Thyroid gland (tissue), 4 donors: ENCODE data around the gene CTSH. TPM values are rescaled to one million over a fixed set of nuclear protein-coding genes. Genes with fewer than 3 reads are reported as not detected.

Source experiments
- DNase-seq, 2 donors: peaks; one replicate each; pipeline ENCODE4 v3.0.0-alpha.2; 2019
- H3K27ac ChIP-seq, 3 donors: fragments of 200-600 bp; sonication (generic); 1 replicate in 2 of 3; 2 replicates in 1 of 3; pipeline ENCODE4 v1.5.1; 2016 to 2019; ENCODE audit warnings: mild to moderate bottlenecking in 1 of 3, moderate library complexity in 1 of 3
- H3K27me3 ChIP-seq: fragments of 200-600 bp; sonication (generic); one replicate; pipeline ENCODE4 v1.5.1; 2019
- H3K36me3 ChIP-seq, 2 donors: fragments of 200-600 bp; sonication (generic); one replicate each; pipeline ENCODE4 v1.5.1; 2016 to 2019
- H3K4me1 ChIP-seq, 2 donors: fragments of 200-600 bp; sonication (generic); one replicate each; pipeline ENCODE4 v1.5.1; 2017 to 2019
- H3K4me3 ChIP-seq, 3 donors: fragments of 200-600 bp; sonication (generic); replicated peaks in 1 of 3; 1 replicate in 2 of 3; 2 replicates in 1 of 3; pipeline ENCODE4 v1.5.1; 2016; ENCODE audit warnings: mild to moderate bottlenecking in 1 of 3
- H3K9me3 ChIP-seq: fragments of 200-600 bp; sonication (generic); one replicate; pipeline ENCODE4 v1.5.1; 2017
- POLR2A ChIP-seq, 2 donors: fragments of 450-650 bp; IDR thresholded peaks; one replicate each; pipeline ENCODE4 v1.6.1; 2017; ENCODE audit warnings: antibody characterized with exemption in 2 of 2, mild to moderate bottlenecking in 2 of 2, moderate library complexity in 1 of 2
- WGBS, 2 donors: methylation state at CpG; one replicate each; pipeline ENCODE4 v1.1.5; 2017; 5-methylcytosine and 5-hydroxymethylcytosine counted together
- intact Hi-C: fragments of 100-400 bp; cut with DNase I; formaldehyde crosslinking; loops from one replicate; pipeline ENCODE4 v1.15.1; 2023
- total RNA-seq, 4 donors: library from RNA; depleted of rRNA; stranded (reverse); fragments of >200 nt; gene quantifications; one replicate each; pipeline ENCODE4 v1.2.3, GENCODE V29; 2016
- TF ChIP-seq, protein P1 (sequence below), 6 experiments: fragments of 200-600 bp in 3 of 6; fragments of 450-650 bp in 3 of 6; sonication (generic) in 3 of 6; IDR thresholded peaks; one replicate each; pipeline ENCODE4 v1.5.1; 2016 to 2019; ENCODE audit warnings: antibody characterized with exemption in 6 of 6, mild to moderate bottlenecking in 2 of 6, inconsistent platforms in 1 of 6, moderate library complexity in 1 of 6

The CTSH gene
- total RNA-seq, 4 donors from 2014 or later = 91.1 to 123 (median 110) TPM

GRCh38 chr15:78944202-78944625 lies 632 bp downstream of the CTSH start:
- no peaks in the 10 kb centered on the region for H3K36me3 ChIP-seq
- H3K27ac ChIP-seq = peak overlapping the region in 1 of 3 donors; percentile 43
- peak in 1 of 2 donors; percentile 20 for DNase-seq
- 37 to 47% methylated on average over 6 to 12 of the region's 12 CpGs for WGBS, 2 donors
- H3K4me3 ChIP-seq = peak overlapping the region in 2 of 3 donors; percentile 51 to 54
- no peaks in the 10 kb centered on the region for H3K27me3 ChIP-seq
- H3K9me3 ChIP-seq = no peaks in the 10 kb centered on the region
- no peak for TF ChIP-seq POLR2A (IDR thresholded peaks at IDR 0.05)
- TF ChIP-seq, protein P1, sequence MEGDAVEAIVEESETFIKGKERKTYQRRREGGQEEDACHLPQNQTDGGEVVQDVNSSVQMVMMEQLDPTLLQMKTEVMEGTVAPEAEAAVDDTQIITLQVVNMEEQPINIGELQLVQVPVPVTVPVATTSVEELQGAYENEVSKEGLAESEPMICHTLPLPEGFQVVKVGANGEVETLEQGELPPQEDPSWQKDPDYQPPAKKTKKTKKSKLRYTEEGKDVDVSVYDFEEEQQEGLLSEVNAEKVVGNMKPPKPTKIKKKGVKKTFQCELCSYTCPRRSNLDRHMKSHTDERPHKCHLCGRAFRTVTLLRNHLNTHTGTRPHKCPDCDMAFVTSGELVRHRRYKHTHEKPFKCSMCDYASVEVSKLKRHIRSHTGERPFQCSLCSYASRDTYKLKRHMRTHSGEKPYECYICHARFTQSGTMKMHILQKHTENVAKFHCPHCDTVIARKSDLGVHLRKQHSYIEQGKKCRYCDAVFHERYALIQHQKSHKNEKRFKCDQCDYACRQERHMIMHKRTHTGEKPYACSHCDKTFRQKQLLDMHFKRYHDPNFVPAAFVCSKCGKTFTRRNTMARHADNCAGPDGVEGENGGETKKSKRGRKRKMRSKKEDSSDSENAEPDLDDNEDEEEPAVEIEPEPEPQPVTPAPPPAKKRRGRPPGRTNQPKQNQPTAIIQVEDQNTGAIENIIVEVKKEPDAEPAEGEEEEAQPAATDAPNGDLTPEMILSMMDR (IDR thresholded peaks at IDR 0.05) = no peak
- intact Hi-C loops = no loop called here
- peaks cover 7 to 11% of the 10 kb centered on the region in 2 donors for H3K4me1 ChIP-seq

- no peaks in the 10 kb centered on the region for H3K27me3 ChIP-seq
- H3K4me1 ChIP-seq = peaks cover 7 to 11% of the 10 kb centered on the region in 2 donors
- H3K9me3 ChIP-seq = no peaks in the 10 kb centered on the region
- no peak for DNase-seq
- H3K27ac ChIP-seq = no peak overlapping the region
- intact Hi-C loops = no loop called here
- H3K36me3 ChIP-seq = no peaks in the 10 kb centered on the region
- 66 to 89% methylated on average over 7 of the region's 7 CpGs for WGBS, 2 donors
- H3K4me3 ChIP-seq = no peak overlapping the region
- TF ChIP-seq, protein P1 (IDR thresholded peaks at IDR 0.05) = no peak
- no peak for TF ChIP-seq POLR2A (IDR thresholded peaks at IDR 0.05)
Observed at GRCh38 chr15:78943692-78944091, 1.2 kb downstream of the CTSH start.

- peaks cover 7 to 15% of the 10 kb centered on the region in 2 donors for H3K4me1 ChIP-seq
- no peak overlapping the region for H3K27ac ChIP-seq
- no peaks in the 10 kb centered on the region for H3K27me3 ChIP-seq
- WGBS, 2 donors = 91 to 98% methylated on average over 4 of the region's 4 CpGs
- no peaks in the 10 kb centered on the region for H3K9me3 ChIP-seq
- intact Hi-C loops = no loop called here
- no peaks in the 10 kb centered on the region for H3K36me3 ChIP-seq
- no peak overlapping the region for H3K4me3 ChIP-seq
- DNase-seq = no peak
- TF ChIP-seq POLR2A (IDR thresholded peaks at IDR 0.05) = no peak
- TF ChIP-seq, protein P1 (IDR thresholded peaks at IDR 0.05) = no peak
Observed at GRCh38 chr15:78942741-78943140, 2.1 kb downstream of the CTSH start.

- WGBS, 2 donors = 73 to 75% methylated on average over 6 of the region's 6 CpGs
- H3K4me1 ChIP-seq = peaks cover 0 to 13% of the 10 kb centered on the region in 2 donors
- no peak overlapping the region for H3K4me3 ChIP-seq
- intact Hi-C loops = no loop called here
- H3K27me3 ChIP-seq = no peaks in the 10 kb centered on the region
- no peak overlapping the region for H3K27ac ChIP-seq
- no peaks in the 10 kb centered on the region for H3K9me3 ChIP-seq
- H3K36me3 ChIP-seq = no peaks in the 10 kb centered on the region
- DNase-seq = no peak
- TF ChIP-seq, protein P1 (IDR thresholded peaks at IDR 0.05) = no peak
- TF ChIP-seq POLR2A (IDR thresholded peaks at IDR 0.05) = no peak
Observed at GRCh38 chr15:78938658-78939488, 6.0 kb downstream of the CTSH start.

- Histone ChIP-seq H3K4me3 (no peak overlapping the region), H3K27me3 (no peaks in the 10 kb centered on the region), H3K9me3 (no peaks in the 10 kb centered on the region), H3K36me3 (no peaks in the 10 kb centered on the region), H3K27ac (peak overlapping the region in 1 of 3 donors; percentile 49), H3K4me1 (peaks cover 0 to 15% of the 10 kb centered on the region in 2 donors)
- 54 to 61% methylated on average over 14 of the region's 14 CpGs for WGBS, 2 donors
- no peak for DNase-seq
- intact Hi-C loops = no loop called here
- TF ChIP-seq, protein P1 (IDR thresholded peaks at IDR 0.05) = no peak
- TF ChIP-seq POLR2A (IDR thresholded peaks at IDR 0.05) = no peak
Observed at GRCh38 chr15:78937132-78937739, 7.6 kb downstream of the CTSH start.
